Measurements from ENCODE around the gene EPN2.

- TF ChIP-seq CTCF (optimal IDR thresholded peaks at IDR 0.05 in 1 of 3, IDR thresholded peaks at IDR 0.05 in 1 of 3, conservative IDR thresholded peaks at IDR 0.05 in 1 of 3; ENCODE audit: extremely low read depth in 1 of 3, insufficient read depth in 2 of 3, low read length in 3 of 3): no peak
- no peak for TF ChIP-seq EZH2 (IDR thresholded peaks at IDR 0.05; ENCODE audit: low read length)
Observed at GRCh38 chr17:19368229-19368628, 131.1 kb downstream of the EPN2 start.

Measured in keratinocyte (primary cell).